ENCODE measurements around the gene GULP1. TPM values are rescaled to one million over a fixed set of nuclear protein-coding genes. Genes with fewer than 3 reads are reported as not detected.

Gene GULP1
- total RNA-seq, 3 donors from 2014 or later: 9.0 to 35.7 (median 15.1) TPM

GRCh38 chr2:188497726-188498125 is 206.1 kb downstream of the GULP1 start:
- Histone ChIP-seq H3K4me3 (no peak overlapping the region), H3K9me3 (no peaks in the 10 kb centered on the region), H3K36me3 (ENCODE audit: low read depth) (no peaks in the 10 kb centered on the region), H3K4me1 (ENCODE audit: low read depth) (no peaks in the 10 kb centered on the region)
- TF ChIP-seq CTCF (IDR thresholded peaks at IDR 0.05): no peak
- ATAC-seq: no peak
- no peak for DNase-seq
- intact Hi-C loops (cut with DNase I, micrococcal nuclease): no loop called here

GRCh38 chr2:188503975-188504374 is 212.3 kb downstream of the GULP1 start:
- H3K36me3 ChIP-seq (ENCODE audit: low read depth): no peaks in the 10 kb centered on the region
- no peak overlapping the region for H3K4me3 ChIP-seq
- no peak for TF ChIP-seq CTCF (IDR thresholded peaks at IDR 0.05)
- DNase-seq (no peak), ATAC-seq (no peak)
- no peaks in the 10 kb centered on the region for H3K4me1 ChIP-seq (ENCODE audit: low read depth)
- H3K9me3 ChIP-seq: no peaks in the 10 kb centered on the region
- intact Hi-C loops (cut with DNase I, micrococcal nuclease): no loop called here

GRCh38 chr2:188506843-188507242 is 215.2 kb downstream of the GULP1 start:
- no peaks in the 10 kb centered on the region for H3K36me3 ChIP-seq (ENCODE audit: low read depth)
- intact Hi-C loops (cut with DNase I, micrococcal nuclease): no loop called here
- no peaks in the 10 kb centered on the region for H3K9me3 ChIP-seq
- no peak for TF ChIP-seq CTCF (IDR thresholded peaks at IDR 0.05)
- no peak overlapping the region for H3K4me3 ChIP-seq
- DNase-seq (no peak), ATAC-seq (no peak)
- no peaks in the 10 kb centered on the region for H3K4me1 ChIP-seq (ENCODE audit: low read depth)

- Histone ChIP-seq H3K9me3 (no peaks in the 10 kb centered on the region), H3K4me3 (no peak overlapping the region), H3K36me3 (ENCODE audit: low read depth) (no peaks in the 10 kb centered on the region), H3K4me1 (ENCODE audit: low read depth) (no peaks in the 10 kb centered on the region)
- TF ChIP-seq CTCF (IDR thresholded peaks at IDR 0.05): no peak
- ATAC-seq (no peak), DNase-seq (no peak)
- intact Hi-C loops (cut with DNase I, micrococcal nuclease): no loop called here
These were observed 219.7 kb downstream of the GULP1 start for GRCh38 chr2:188511346-188511745.

GRCh38 chr2:188512456-188512855 is 220.8 kb downstream of the GULP1 start:
- H3K4me3 ChIP-seq: no peak overlapping the region
- DNase-seq: no peak
- H3K36me3 ChIP-seq (ENCODE audit: low read depth): no peaks in the 10 kb centered on the region
- ATAC-seq: no peak
- H3K4me1 ChIP-seq (ENCODE audit: low read depth): no peaks in the 10 kb centered on the region
- no peak for TF ChIP-seq CTCF (IDR thresholded peaks at IDR 0.05)
- no peaks in the 10 kb centered on the region for H3K9me3 ChIP-seq
- intact Hi-C loops (cut with DNase I, micrococcal nuclease): no loop called here

- H3K4me1 ChIP-seq (ENCODE audit: low read depth): no peaks in the 10 kb centered on the region
- DNase-seq: no peak
- intact Hi-C loops (cut with DNase I, micrococcal nuclease): no loop called here
- H3K36me3 ChIP-seq (ENCODE audit: low read depth): no peaks in the 10 kb centered on the region
- TF ChIP-seq CTCF (IDR thresholded peaks at IDR 0.05): no peak
- no peaks in the 10 kb centered on the region for H3K9me3 ChIP-seq
- no peak overlapping the region for H3K4me3 ChIP-seq
- no peak for ATAC-seq
These were observed 224.2 kb downstream of the GULP1 start for GRCh38 chr2:188515918-188516317.
